GM21526 (cell line): Measurements from ENCODE around the gene TPX2.

ENCODE experiments used
- ATAC-seq: cut with Tn5 transposase; IDR thresholded peaks from one replicate; pipeline ENCODE4 v1.9.1; 2021; ENCODE audit warnings: moderate library complexity; ENCODE audit not compliant: unreplicated experiment, low FRiP score

TPX2 gene

DNA sequence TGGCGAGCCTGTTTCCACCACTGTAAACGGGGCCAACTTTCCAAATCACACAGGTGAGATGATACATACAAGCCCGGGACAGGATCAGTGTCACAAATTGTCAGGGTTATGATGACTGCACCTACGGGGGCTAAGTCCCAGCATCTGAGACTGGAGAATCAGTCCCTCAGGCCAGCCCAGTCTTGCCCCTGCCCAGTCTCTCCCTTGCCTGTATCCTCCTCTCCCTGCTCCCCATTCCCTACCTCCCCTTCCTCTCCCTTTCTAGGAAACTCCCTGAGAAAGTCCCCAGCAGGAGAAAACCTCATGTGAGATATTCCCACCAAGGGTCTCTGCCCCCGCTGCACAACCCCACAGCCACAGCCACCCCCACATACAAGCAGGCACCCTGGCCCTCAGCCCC is 104.8 kb downstream of the TPX2 start:
- ATAC-seq: no peak

DNA sequence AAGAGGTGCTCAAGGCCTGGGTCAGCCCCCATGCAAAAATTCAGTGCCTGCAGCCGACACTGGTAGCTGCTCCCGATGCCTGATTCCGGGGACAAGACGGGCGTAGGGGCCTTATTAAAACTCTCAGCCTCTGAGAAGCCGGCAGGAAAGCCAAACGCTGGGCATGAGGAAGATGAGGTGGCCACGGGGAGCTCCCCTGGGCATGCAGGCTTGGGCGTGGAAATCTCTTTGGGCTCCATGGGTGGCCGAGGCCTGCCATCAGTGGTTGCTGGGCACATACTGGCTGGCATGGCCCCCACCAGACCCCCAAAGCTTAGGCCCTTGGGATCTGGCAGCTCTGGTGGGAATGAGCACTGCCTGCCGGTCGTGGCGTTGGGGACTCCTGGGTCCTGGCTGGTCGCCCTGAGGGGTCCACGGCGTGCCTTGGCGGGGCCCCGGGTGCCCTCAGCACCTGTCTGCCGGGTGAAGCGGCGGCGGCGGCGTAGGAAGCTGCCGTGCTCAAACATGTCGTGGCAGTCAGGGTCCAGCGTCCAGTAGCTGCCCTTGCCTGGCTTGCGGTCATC is 105.7 kb downstream of the TPX2 start:
- no peak for ATAC-seq

DNA sequence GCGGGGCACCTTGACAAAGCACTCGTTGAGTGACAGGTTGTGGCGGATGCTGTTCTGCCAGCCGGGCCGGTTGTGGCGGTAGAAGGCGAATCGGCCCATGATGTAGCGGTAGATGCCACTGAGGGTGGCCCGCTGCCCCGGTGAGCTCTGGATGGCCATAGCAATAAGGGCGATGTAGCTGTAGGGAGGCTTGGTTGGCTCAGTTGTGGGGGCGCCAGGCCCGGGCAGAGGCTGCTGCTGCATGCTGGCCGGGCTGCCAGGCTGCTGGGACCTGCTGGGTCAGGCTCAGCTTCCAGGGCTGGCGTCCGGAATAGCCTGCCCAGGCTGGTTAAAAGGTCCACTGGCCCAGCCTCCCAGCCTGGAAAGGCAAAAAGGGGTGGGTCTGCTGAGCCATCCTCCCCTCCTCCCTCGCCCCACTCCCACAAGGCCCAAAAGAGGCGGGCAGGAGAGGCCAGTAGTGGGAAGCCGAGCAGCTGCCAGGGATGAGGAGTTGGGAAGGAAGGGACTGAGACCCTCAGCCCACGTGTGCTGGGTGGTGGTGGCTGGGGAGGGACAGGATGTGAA is 106.3 kb downstream of the TPX2 start, which contains the start of gene FOXS1:
Gene FOXS1, minus strand, starts transcription at position 305 of the 564 bp plus-strand sequence. Its CDS starts 62 bp downstream, at position 243.
- ATAC-seq: no peak

DNA sequence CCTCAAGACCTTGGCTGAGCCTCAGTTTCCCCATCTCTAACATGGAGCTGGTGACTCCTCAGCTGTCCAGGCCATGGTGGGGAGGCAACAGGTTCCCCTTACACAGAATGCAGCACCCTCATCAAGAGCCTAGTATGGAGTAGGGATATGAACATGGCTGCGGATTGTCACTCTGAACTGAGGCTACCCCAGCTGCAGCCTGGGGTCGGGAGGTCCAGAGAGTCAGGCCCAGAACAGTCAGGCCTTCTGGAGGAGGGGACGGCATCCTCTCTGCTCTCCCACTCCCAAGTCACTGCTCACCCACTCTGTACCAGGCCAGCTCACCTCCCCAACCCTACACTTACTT is 107.7 kb downstream of the TPX2 start:
- no peak for ATAC-seq

DNA sequence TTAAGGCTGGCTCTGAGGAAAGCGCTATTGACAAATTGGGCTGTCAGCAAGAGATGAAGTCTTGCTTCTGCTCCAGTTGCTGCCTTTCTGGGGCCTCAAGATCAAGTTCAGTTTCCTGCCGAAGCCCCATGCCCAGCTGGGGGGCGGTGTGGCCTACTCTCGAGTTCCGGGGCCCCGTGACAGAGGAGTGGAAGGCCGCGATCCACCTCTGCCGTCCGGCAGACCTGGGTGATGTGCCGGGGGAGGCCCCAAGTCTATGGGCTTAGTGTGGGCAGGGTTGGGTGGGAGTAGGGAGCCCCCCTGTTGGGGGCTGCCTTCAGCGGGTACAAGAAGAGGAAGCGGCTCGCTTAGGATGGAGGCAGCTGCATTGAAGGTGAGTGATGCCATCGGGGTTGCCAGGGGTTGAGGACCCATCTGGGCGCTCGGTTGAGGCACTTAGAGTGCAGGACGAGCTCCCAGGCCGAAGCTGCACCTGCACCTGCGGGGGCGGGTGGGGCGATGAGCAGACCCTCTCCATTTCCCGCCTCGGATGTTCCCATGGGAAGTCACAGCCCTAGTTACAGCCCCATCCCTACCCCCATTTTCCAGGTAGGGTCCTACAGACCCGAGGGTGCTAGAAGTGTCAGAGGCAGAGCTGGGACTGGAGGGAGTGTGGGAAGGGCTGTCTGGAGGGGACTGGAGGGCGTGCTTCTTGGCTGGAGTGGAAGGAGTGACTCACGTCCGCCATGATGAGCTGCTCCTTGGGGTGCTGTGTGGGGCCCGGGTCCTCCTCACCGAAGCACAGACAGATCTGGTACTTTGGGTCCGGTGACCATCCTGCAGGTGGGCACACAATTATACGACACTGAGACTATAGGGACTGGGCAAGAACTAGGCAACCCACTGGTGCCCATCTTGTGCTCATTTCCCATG is 109.3 kb downstream of the TPX2 start:
- ATAC-seq: no peak

DNA sequence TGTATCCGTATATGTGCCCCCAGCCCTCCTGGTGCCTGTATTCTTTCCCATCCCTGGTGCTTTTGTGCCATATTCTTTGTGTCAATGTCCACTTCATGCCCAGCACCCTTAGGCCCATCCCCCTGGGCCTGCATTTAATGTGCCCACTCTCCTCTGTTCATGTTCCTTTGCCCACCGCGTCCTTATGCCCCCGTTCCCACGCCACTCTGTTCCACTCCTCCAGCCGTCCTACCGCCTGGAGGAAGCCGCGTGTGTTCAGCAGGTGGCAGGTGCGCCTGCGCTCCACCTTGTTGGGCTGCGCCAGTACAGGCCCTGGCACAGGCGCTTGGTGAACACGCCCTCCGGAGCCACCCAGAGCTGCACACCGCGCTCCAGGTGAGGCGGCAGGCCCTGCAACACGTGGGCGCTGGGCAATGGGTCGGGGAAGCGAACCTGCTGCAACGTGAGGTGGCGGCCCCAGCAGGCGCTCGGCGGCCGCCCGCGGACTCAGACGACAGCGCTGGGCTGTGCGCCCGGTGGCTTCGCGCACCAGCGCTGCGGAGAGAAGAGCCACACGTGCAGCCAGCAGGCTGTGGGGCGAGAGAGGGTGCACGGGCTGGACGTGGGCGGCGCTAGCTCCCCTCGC is 110.3 kb downstream of the TPX2 start:
- no peak for ATAC-seq
